Measurements from ENCODE around the gene EVX1. TPM values are rescaled to one million over a fixed set of nuclear protein-coding genes. Genes with fewer than 3 reads are reported as not detected.

EVX1 gene
- total RNA-seq, 1 donor from 2014 or later, result 0.41 TPM

GRCh38 chr7:27249724-27250556 is 7.3 kb downstream of the EVX1 start:
- H3K4me1 Mint-ChIP-seq (ENCODE audit: unreplicated experiment), result peaks cover 14% of the 10 kb centered on the region
- H3K27me3 Mint-ChIP-seq, result peaks cover 97% of the 10 kb centered on the region
- H3K9me3 Mint-ChIP-seq, result no peaks in the 10 kb centered on the region
- no peak for DNase-seq (ENCODE audit: extremely low spot score, unreplicated experiment)
- no peak overlapping the region for H3K27ac Mint-ChIP-seq
- H3K4me3 Mint-ChIP-seq, result no peak overlapping the region
- H3K36me3 Mint-ChIP-seq, result no peaks in the 10 kb centered on the region
- TF ChIP-seq, protein P1, sequence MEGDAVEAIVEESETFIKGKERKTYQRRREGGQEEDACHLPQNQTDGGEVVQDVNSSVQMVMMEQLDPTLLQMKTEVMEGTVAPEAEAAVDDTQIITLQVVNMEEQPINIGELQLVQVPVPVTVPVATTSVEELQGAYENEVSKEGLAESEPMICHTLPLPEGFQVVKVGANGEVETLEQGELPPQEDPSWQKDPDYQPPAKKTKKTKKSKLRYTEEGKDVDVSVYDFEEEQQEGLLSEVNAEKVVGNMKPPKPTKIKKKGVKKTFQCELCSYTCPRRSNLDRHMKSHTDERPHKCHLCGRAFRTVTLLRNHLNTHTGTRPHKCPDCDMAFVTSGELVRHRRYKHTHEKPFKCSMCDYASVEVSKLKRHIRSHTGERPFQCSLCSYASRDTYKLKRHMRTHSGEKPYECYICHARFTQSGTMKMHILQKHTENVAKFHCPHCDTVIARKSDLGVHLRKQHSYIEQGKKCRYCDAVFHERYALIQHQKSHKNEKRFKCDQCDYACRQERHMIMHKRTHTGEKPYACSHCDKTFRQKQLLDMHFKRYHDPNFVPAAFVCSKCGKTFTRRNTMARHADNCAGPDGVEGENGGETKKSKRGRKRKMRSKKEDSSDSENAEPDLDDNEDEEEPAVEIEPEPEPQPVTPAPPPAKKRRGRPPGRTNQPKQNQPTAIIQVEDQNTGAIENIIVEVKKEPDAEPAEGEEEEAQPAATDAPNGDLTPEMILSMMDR (conservative IDR thresholded peaks at IDR 0.05), result no peak

GRCh38 chr7:27250557-27251070 is 8.0 kb downstream of the EVX1 start:
- H3K36me3 Mint-ChIP-seq, result no peaks in the 10 kb centered on the region

GRCh38 chr7:27251136-27251651 is 8.6 kb downstream of the EVX1 start:
- Mint-ChIP-seq H3K4me1 (ENCODE audit: unreplicated experiment) (peaks cover 14% of the 10 kb centered on the region), H3K27me3 (peaks cover 90% of the 10 kb centered on the region), H3K4me3 (peak overlapping the region; percentile 73), H3K9me3 (no peaks in the 10 kb centered on the region), H3K27ac (no peak overlapping the region), H3K36me3 (no peaks in the 10 kb centered on the region)
- DNase-seq (ENCODE audit: extremely low spot score, unreplicated experiment), result no peak
- TF ChIP-seq, protein P1 (conservative IDR thresholded peaks at IDR 0.05), result no peak

More at GRCh38 chr7:27250557-27251070, 8.0 kb downstream of the EVX1 start:
- no peak for DNase-seq (ENCODE audit: extremely low spot score, unreplicated experiment)
- TF ChIP-seq, protein P1 (conservative IDR thresholded peaks at IDR 0.05), result no peak
- H3K9me3 Mint-ChIP-seq, result no peaks in the 10 kb centered on the region
- no peak overlapping the region for H3K27ac Mint-ChIP-seq
- peaks cover 96% of the 10 kb centered on the region for H3K27me3 Mint-ChIP-seq
- peak overlapping the region; percentile 31 for H3K4me3 Mint-ChIP-seq
- peaks cover 14% of the 10 kb centered on the region for H3K4me1 Mint-ChIP-seq (ENCODE audit: unreplicated experiment)

DNA sequence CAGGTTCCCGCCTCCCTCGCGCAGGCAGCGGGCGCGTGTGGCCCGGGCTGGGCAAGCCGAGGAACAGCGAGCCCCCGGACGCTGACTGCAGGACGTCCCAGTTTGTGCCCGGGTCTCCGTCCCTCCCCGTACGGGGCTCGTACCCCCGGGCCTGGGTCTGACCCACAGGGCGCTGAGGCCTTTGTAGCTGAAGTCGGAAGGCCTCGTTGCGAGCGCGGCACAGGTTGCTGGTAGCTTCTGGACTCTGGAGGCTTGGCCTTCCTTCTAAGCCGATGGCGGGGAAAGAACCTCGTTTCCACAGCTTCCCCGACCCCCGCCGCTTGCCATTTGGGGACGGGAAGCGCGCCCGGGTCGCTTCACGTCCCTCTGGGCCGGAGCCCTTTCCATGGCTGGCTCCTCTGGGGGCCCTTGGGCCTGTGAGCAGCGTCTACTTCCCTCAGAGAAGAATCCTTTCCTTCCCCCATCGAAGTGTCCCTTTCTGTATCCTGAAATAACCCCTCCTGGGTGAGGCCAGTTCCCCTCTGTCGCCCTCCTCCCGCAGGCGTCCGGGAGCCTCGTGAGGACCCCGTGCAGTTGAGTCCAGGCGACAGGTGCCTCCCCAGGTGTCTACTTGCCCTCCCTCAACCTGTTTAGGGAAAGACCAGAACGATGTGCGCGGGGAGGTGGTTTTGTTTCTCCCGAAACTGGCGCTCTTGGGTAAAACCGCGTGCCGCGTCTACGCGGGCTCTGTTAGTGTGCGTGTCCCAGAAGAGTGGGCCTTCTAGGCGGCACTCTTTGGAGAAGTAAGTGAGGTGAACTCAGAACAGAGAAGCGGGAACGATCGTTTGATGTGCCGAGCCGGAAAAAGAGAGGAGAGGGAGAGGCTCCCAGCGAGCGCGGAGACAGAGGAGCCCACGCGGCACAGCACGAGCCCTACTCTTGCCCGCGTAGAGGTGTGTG is 9.3 kb downstream of the EVX1 start:
- H3K9me3 Mint-ChIP-seq, result no peaks in the 10 kb centered on the region
- TF ChIP-seq, protein P1 (conservative IDR thresholded peaks at IDR 0.05), result no peak
- DNase-seq (ENCODE audit: extremely low spot score, unreplicated experiment), result no peak
- peak overlapping the region; percentile 16 for H3K27ac Mint-ChIP-seq
- H3K4me3 Mint-ChIP-seq, result peak overlapping the region; percentile 76
- no peaks in the 10 kb centered on the region for H3K36me3 Mint-ChIP-seq
- H3K27me3 Mint-ChIP-seq, result peaks cover 89% of the 10 kb centered on the region
- peaks cover 14% of the 10 kb centered on the region for H3K4me1 Mint-ChIP-seq (ENCODE audit: unreplicated experiment)

DNA sequence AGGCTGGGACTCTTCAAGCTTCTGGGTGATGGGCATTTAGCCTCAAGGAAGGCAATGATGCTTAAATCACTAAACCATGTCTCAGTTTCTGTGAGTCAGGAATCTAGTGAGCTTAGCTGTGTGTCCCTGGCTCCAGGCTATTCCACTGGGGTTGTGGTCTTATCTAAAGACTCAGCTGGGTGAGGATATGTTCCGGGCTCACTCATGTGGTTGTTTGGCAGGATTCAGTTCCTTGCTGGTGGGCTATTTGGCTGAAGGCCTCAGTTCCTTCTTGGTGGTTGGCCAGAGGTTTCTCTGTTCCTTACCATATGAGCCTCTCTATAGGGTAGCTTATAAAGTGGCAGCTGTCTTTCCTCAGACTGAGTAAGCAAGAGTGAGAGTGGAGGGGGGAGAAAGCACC is 12.0 kb downstream of the EVX1 start:
- no peak overlapping the region for H3K27ac Mint-ChIP-seq
- H3K4me1 Mint-ChIP-seq (ENCODE audit: unreplicated experiment), result peaks cover 13% of the 10 kb centered on the region
- H3K27me3 Mint-ChIP-seq, result peaks cover 79% of the 10 kb centered on the region
- peaks cover 5% of the 10 kb centered on the region for H3K9me3 Mint-ChIP-seq
- H3K4me3 Mint-ChIP-seq, result no peak overlapping the region
- DNase-seq (ENCODE audit: extremely low spot score, unreplicated experiment), result no peak
- peaks cover 3% of the 10 kb centered on the region for H3K36me3 Mint-ChIP-seq
- TF ChIP-seq, protein P1 (conservative IDR thresholded peaks at IDR 0.05), result no peak
